DND-41 (cell line): ENCODE data around the gene MRTFA.

Experiments
- CTCF ChIP-seq: IDR thresholded peaks from 2 replicates; pipeline ENCODE4 v1.5.1; 2012; ENCODE audit warnings: borderline replicate concordance, low read length, moderate library complexity, mild to moderate bottlenecking; ENCODE audit not compliant: poor library complexity, severe bottlenecking; ENCODE audit errors: extremely low read depth
- EZH2 ChIP-seq: IDR thresholded peaks from 3 replicates; pipeline ENCODE4 v1.6.1; 2012; ENCODE audit warnings: borderline replicate concordance, low read depth, mild to moderate bottlenecking, moderate library complexity, low read length, inconsistent platforms; ENCODE audit not compliant: severe bottlenecking

- no peak for TF ChIP-seq CTCF
- no peak for TF ChIP-seq EZH2
Measured at GRCh38 chr22:40535189-40535512, 101.4 kb downstream of the MRTFA start.
